IMR-90 (cell line): ENCODE measurements around the gene PIP5K1C. TPM values are rescaled to one million over a fixed set of nuclear protein-coding genes. Genes with fewer than 3 reads are reported as not detected.

ENCODE experiments used
- ATAC-seq: fragments of 200-7000 bp; cut with Tn5 transposase; 2 replicates; pipeline ENCODE4 v1.9.1; 2020; ENCODE audit warnings: low read depth, mild to moderate bottlenecking, moderate library complexity
- BruUV-seq: library from RNA; stranded (reverse); fragments of 400-500 nt; replicated peaks from 2 replicates; lab custom pipeline; 2021; lab: Mats Ljungman, UMichigan
- CTCF ChIA-PET: fragments of 300-600 bp; formaldehyde crosslinking; extraction: SDS; loops from one replicate; lab custom pipeline; 2021; ENCODE audit warnings: antibody characterized with exemption; lab: Yijun Ruan, JAX
- POLR2A ChIA-PET: fragments of 300-600 bp; sonication (Branson Sonifier 250); formaldehyde crosslinking; loops from one replicate; lab custom pipeline; 2022; ENCODE audit warnings: antibody characterized with exemption; ENCODE audit not compliant: unreplicated experiment; lab: Charles Lee
- DNase-seq: peaks from one replicate; pipeline ENCODE4 v3.0.0; 2013
- H2AFZ ChIP-seq: replicated peaks from 2 replicates; pipeline ENCODE3; 2013; ENCODE audit warnings: low read length, mild to moderate bottlenecking; ENCODE audit not compliant: poor library complexity
- H2AK5ac ChIP-seq: 2 replicates; pipeline ENCODE4 v1.6.1; 2013; ENCODE audit warnings: low read depth, low read length, inconsistent platforms
- H2AK9ac ChIP-seq: replicated peaks from 2 replicates; pipeline ENCODE3; 2013; ENCODE audit warnings: mild to moderate bottlenecking, low read depth, low read length, moderate library complexity; ENCODE audit not compliant: poor library complexity
- H2BK120ac ChIP-seq: 2 replicates; pipeline ENCODE4 v1.6.1; 2013; ENCODE audit warnings: low read depth, low read length, inconsistent platforms
- H2BK15ac ChIP-seq: 3 replicates; pipeline ENCODE4 v1.6.1; 2013; ENCODE audit warnings: low read depth, low read length, inconsistent platforms
- H2BK20ac ChIP-seq: 2 replicates; pipeline ENCODE4 v1.6.1; 2013; ENCODE audit warnings: low read depth, mild to moderate bottlenecking, inconsistent platforms, low read length, moderate library complexity
- H2BK5ac ChIP-seq: 2 replicates; pipeline ENCODE4 v1.6.1; 2013; ENCODE audit warnings: mild to moderate bottlenecking, low read depth, low read length, inconsistent platforms; ENCODE audit not compliant: poor library complexity, severe bottlenecking
- H3K14ac ChIP-seq: replicated peaks from 2 replicates; pipeline ENCODE4 v1.6.1; 2013; ENCODE audit warnings: low read depth, low read length, inconsistent platforms
- H3K18ac ChIP-seq: 2 replicates; pipeline ENCODE4 v1.6.1; 2013; ENCODE audit warnings: low read depth, low read length, control low read depth
- H3K23ac ChIP-seq: 2 replicates; pipeline ENCODE4 v1.6.1; 2013; ENCODE audit warnings: low read depth, low read length, inconsistent platforms
- H3K27ac ChIP-seq: 2 replicates; pipeline ENCODE4 v1.5.1; 2013; ENCODE audit warnings: mild to moderate bottlenecking, control low read depth, low read length; ENCODE audit not compliant: insufficient read depth
- H3K27me3 ChIP-seq: 2 replicates; pipeline ENCODE4 v1.6.1; 2013; ENCODE audit warnings: low read length; ENCODE audit not compliant: control insufficient read depth, insufficient read depth
- H3K36me3 ChIP-seq: 2 replicates; pipeline ENCODE4 v1.6.1; 2013; ENCODE audit warnings: low read length, mixed read lengths; ENCODE audit not compliant: control insufficient read depth, insufficient read depth
- H3K4ac ChIP-seq: 2 replicates; pipeline ENCODE4 v1.6.1; 2013; ENCODE audit warnings: low read depth, low read length, inconsistent platforms
- H3K4me1 ChIP-seq: 2 replicates; pipeline ENCODE4 v1.6.1; 2013; ENCODE audit warnings: low read length, mixed read lengths; ENCODE audit not compliant: control insufficient read depth, insufficient read depth
- H3K4me2 ChIP-seq: 2 replicates; pipeline ENCODE4 v1.6.1; 2013; ENCODE audit warnings: low read depth, mild to moderate bottlenecking, control low read depth, low read length, moderate library complexity
- H3K4me3 ChIP-seq: 2 replicates; pipeline ENCODE4 v1.5.1; 2013; ENCODE audit warnings: low read depth, mild to moderate bottlenecking, control low read depth, low read length, moderate library complexity; ENCODE audit not compliant: insufficient read depth
- H3K56ac ChIP-seq: 2 replicates; pipeline ENCODE4 v1.6.1; 2013; ENCODE audit warnings: low read length, inconsistent platforms; ENCODE audit not compliant: insufficient read depth; ENCODE audit errors: extremely low read depth
- H3K79me1 ChIP-seq, 2 experiments: 2 replicates each; pipeline ENCODE4 v1.6.1; 2013; ENCODE audit warnings: low read length in 2 of 2, inconsistent platforms in 1 of 2, low read depth in 1 of 2
- H3K9ac ChIP-seq: 2 replicates; pipeline ENCODE4 v1.6.1; 2013; ENCODE audit warnings: low read depth, low read length, control low read depth
- H3K9me1 ChIP-seq: 2 replicates; pipeline ENCODE4 v1.6.1; 2013; ENCODE audit warnings: low read length, inconsistent platforms; ENCODE audit not compliant: insufficient read depth
- H3K9me3 ChIP-seq: 2 replicates; pipeline ENCODE4 v1.6.1; 2013; ENCODE audit warnings: low read length; ENCODE audit not compliant: control insufficient read depth, insufficient read depth
- H4K20me1 ChIP-seq: 2 replicates; pipeline ENCODE4 v1.6.1; 2013; ENCODE audit warnings: low read length, inconsistent platforms; ENCODE audit not compliant: insufficient read depth
- H4K5ac ChIP-seq: 2 replicates; pipeline ENCODE4 v1.6.1; 2013; ENCODE audit warnings: mild to moderate bottlenecking, low read depth, low read length, control low read depth
- H4K8ac ChIP-seq, 2 experiments: 2 replicates each; pipeline ENCODE4 v1.6.1; 2013; ENCODE audit warnings: low read depth in 2 of 2, low read length in 2 of 2, control low read depth in 1 of 2, inconsistent platforms in 1 of 2
- H4K91ac ChIP-seq: 2 replicates; pipeline ENCODE4 v1.6.1; 2013; ENCODE audit warnings: low read depth, low read length, inconsistent platforms; ENCODE audit not compliant: insufficient read depth
- BHLHE40 ChIP-seq: fragments of 150-350 bp; IDR thresholded peaks from 2 replicates; pipeline ENCODE4 v1.6.1; 2016; ENCODE audit warnings: mild to moderate bottlenecking, low read depth, low read length
- CEBPB ChIP-seq: IDR thresholded peaks from 2 replicates; pipeline ENCODE4 v1.6.1; 2012; ENCODE audit warnings: low read depth, low read length, improper control_type of control experiment
- CTCF ChIP-seq: conservative IDR thresholded peaks from 2 replicates; pipeline ENCODE4 v1.5.1; 2012; ENCODE audit warnings: mild to moderate bottlenecking, low read depth, low read length, improper control_type of control experiment
- ELK1 ChIP-seq: fragments of 150-350 bp; IDR thresholded peaks from 2 replicates; pipeline ENCODE4 v1.6.1; 2016; ENCODE audit warnings: low read depth, mild to moderate bottlenecking, low read length, moderate library complexity, borderline replicate concordance
- FOS ChIP-seq: fragments of 150-350 bp; IDR thresholded peaks from 2 replicates; pipeline ENCODE4 v1.6.1; 2016; ENCODE audit warnings: low read depth, low read length
- MAFK ChIP-seq: IDR thresholded peaks from 2 replicates; pipeline ENCODE4 v1.6.1; 2012; ENCODE audit warnings: low read depth, low read length, improper control_type of control experiment
- MAZ ChIP-seq: IDR thresholded peaks from 2 replicates; pipeline ENCODE4 v1.6.1; 2012; ENCODE audit warnings: low read depth, mild to moderate bottlenecking, low read length, improper control_type of control experiment, moderate library complexity, borderline replicate concordance
- MXI1 ChIP-seq: IDR thresholded peaks from 2 replicates; pipeline ENCODE4 v1.6.1; 2012; ENCODE audit warnings: low read depth, mild to moderate bottlenecking, low read length, moderate library complexity, borderline replicate concordance
- NFE2L2 ChIP-seq: fragments of 150-350 bp; IDR thresholded peaks from 2 replicates; pipeline ENCODE4 v1.6.1; 2016; ENCODE audit warnings: low read depth, mild to moderate bottlenecking, low read length
- RAD21 ChIP-seq: IDR thresholded peaks from 2 replicates; pipeline ENCODE4 v1.6.1; 2012; ENCODE audit warnings: low read length, improper control_type of control experiment
- RFX5 ChIP-seq: IDR thresholded peaks from 2 replicates; pipeline ENCODE4 v1.8.0; 2012; ENCODE audit warnings: low read depth, mild to moderate bottlenecking, low read length, moderate library complexity
- SMC3 ChIP-seq: fragments of 150-350 bp; IDR thresholded peaks from 2 replicates; pipeline ENCODE4 v1.6.1; 2016; ENCODE audit warnings: low read depth, mild to moderate bottlenecking, antibody characterized with exemption, low read length, moderate library complexity
- WGBS, 2 experiments: methylation state at CpG; one replicate each; pipeline versions ENCODE4 v1.1.5 to v1.1.7; 2013; ENCODE audit warnings: missing lambda C conversion rate in 2 of 2; ENCODE audit not compliant: insufficient read length in 1 of 2; ENCODE audit errors: extremely low coverage in 2 of 2; 5-methylcytosine and 5-hydroxymethylcytosine counted together
- dilution Hi-C: fragments of 300-500 bp; cut with HindIII; formaldehyde crosslinking; loops from one replicate; pipeline ENCODE4 v1.14.3; 2018; ENCODE audit warnings: low sequenced_read_pairs; ENCODE audit not compliant: unreplicated experiment
- in situ Hi-C: fragments of 300-500 bp; cut with MboI; formaldehyde crosslinking; loops from 3 replicates; pipeline ENCODE4 v1.14.3; 2019; ENCODE audit warnings: low sequenced_read_pairs, inconsistent platforms, mixed read lengths
- intact Hi-C: fragments of 100-400 bp; cut with micrococcal nuclease; formaldehyde crosslinking; loops from 2 replicates; pipeline ENCODE4 v1.10.0; 2022
- polyA plus RNA-seq, 3 experiments: library from polyadenylated mRNA; depleted of rRNA; stranded (reverse); fragments of >200 nt; gene quantifications; 2 replicates each; pipeline ENCODE4 v1.2.3, GENCODE V29; 2012; ENCODE audit warnings: low replicate concordance in 1 of 3
- total RNA-seq: library from RNA; depleted of rRNA; stranded (reverse); fragments of >200 nt; gene quantifications from 2 replicates; pipeline ENCODE4 v1.2.3, GENCODE V29; 2012

PIP5K1C gene
- total and polyA plus RNA-seq, 2 of the 4 experiments (the other 2 are of a cell fraction), result 13.6 to 23.3 TPM

DNA sequence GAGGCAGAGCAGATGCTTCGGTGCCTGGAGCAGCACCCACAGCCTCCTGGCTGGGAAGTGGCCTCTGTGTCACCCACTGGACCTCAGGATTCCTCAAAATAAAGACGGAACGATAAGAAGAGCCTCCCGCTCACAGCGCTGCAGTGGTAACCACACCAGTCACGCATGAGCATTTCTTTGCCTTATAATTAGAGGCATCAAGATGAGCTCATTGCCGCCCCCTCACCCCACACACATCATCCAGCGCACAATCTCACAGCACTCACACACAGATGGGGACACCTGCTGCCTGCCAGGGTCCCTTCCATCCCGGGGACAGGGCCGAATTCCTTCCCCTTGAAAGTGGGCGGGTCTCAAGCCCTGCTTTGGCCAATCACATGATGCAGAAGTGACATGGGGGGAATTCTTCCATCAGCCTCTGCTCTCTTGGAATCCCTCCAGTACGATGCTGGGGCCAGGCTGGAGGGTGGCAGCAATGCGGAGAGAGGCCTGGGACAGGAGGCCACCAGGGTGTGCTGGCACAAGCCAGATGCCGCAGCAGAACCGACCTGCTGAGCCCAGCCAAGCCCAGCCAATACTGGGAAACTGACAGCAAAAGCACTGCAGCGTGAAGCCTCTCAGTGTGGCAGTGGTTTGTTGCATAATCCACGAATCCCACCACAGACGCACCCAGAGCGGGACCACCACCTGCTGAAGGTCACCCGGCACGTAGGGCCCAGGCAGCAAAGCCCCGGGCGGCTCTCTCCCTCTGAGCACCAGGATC, 16.0 kb downstream of the PIP5K1C start:
- no TSS peak for BruUV-seq
- Histone ChIP-seq H2BK120ac (no peak overlapping the region), H3K18ac (no peak overlapping the region), H3K4me1 (peaks cover 9% of the 10 kb centered on the region; the same call in 1 of the 2 replicates), H3K4me3 (no peak overlapping the region), H3K27me3 (no peaks in the 10 kb centered on the region), H3K23ac (no peak overlapping the region), H3K9ac (no peak overlapping the region), H3K9me3 (peaks cover 6% of the 10 kb centered on the region), H2AK9ac (no peak overlapping the region), H3K56ac (no peak overlapping the region), H3K27ac (no peak overlapping the region), H2BK15ac (no peak overlapping the region), H2AFZ (no peak overlapping the region), H4K91ac (no peak overlapping the region), H3K36me3 (peaks cover 18% of the 10 kb centered on the region), H3K4ac (no peak overlapping the region), H4K5ac (no peak overlapping the region), H4K8ac (no peak overlapping the region), H2AK5ac (no peak overlapping the region), H3K9me1 (peaks cover 8% of the 10 kb centered on the region), H2BK5ac (no peak overlapping the region), H2BK20ac (no peak overlapping the region), H4K20me1 (peaks cover 59% of the 10 kb centered on the region), H3K79me1 (peaks cover 27 to 69% of the 10 kb centered on the region in 2 experiments), H3K4me2 (no peak overlapping the region), H3K14ac (no peak overlapping the region)
- in situ Hi-C loops, result no loop called here
- no peak for ATAC-seq
- dilution Hi-C loops, result no loop called here
- 97% methylated on average over 6 of the region's 23 CpGs; no CpG with 5 or more reads in 1 of the 2 experiments for WGBS, 2 experiments
- DNase-seq, result peak; percentile 31
- intact Hi-C loops, result no loop called here
- no peak for TF ChIP-seq FOS
- TF ChIP-seq SMC3, result no peak
- TF ChIP-seq MAFK, result no peak
- no peak for TF ChIP-seq MXI1
- no peak for TF ChIP-seq RAD21
- no peak for TF ChIP-seq BHLHE40
- no peak for TF ChIP-seq MAZ
- no peak for TF ChIP-seq CEBPB
- no peak for TF ChIP-seq ELK1
- TF ChIP-seq CTCF, result no peak
- TF ChIP-seq RFX5, result no peak
- no peak for TF ChIP-seq NFE2L2
- CTCF ChIA-PET, result no interaction called here
- POLR2A ChIA-PET, result no interaction called here
